NB4 (cell line): ENCODE measurements around the gene GALNT2.
A peak's percentile ranks its signal among the peaks of the same experiment; 100 is the strongest.

Experiments used
- DNase-seq: peaks from one replicate; pipeline ENCODE4 v3.0.0; 2010; ENCODE audit warnings: low read depth
- H3K4me3 ChIP-seq: one replicate; pipeline ENCODE4 v1.5.1; 2011; ENCODE audit warnings: mild to moderate bottlenecking, low read depth, low read length, moderate library complexity
- MYC ChIP-seq: IDR thresholded peaks from 2 replicates; pipeline ENCODE4 v1.6.1; 2011; ENCODE audit warnings: low read depth, low read length
- POLR2A ChIP-seq: IDR thresholded peaks from 2 replicates; pipeline ENCODE4 v1.6.1; 2011; ENCODE audit warnings: mild to moderate bottlenecking; ENCODE audit not compliant: insufficient read length; ENCODE audit errors: extremely low read depth
- TF ChIP-seq, protein P1 (sequence below): IDR thresholded peaks from 2 replicates; pipeline ENCODE4 v1.6.1; 2011; ENCODE audit warnings: low read depth, low read length
- TF ChIP-seq, protein P2 (sequence below): IDR thresholded peaks from one replicate; pipeline ENCODE4 v1.5.1; 2012; ENCODE audit warnings: low read depth, low read length

GALNT2 gene

DNA sequence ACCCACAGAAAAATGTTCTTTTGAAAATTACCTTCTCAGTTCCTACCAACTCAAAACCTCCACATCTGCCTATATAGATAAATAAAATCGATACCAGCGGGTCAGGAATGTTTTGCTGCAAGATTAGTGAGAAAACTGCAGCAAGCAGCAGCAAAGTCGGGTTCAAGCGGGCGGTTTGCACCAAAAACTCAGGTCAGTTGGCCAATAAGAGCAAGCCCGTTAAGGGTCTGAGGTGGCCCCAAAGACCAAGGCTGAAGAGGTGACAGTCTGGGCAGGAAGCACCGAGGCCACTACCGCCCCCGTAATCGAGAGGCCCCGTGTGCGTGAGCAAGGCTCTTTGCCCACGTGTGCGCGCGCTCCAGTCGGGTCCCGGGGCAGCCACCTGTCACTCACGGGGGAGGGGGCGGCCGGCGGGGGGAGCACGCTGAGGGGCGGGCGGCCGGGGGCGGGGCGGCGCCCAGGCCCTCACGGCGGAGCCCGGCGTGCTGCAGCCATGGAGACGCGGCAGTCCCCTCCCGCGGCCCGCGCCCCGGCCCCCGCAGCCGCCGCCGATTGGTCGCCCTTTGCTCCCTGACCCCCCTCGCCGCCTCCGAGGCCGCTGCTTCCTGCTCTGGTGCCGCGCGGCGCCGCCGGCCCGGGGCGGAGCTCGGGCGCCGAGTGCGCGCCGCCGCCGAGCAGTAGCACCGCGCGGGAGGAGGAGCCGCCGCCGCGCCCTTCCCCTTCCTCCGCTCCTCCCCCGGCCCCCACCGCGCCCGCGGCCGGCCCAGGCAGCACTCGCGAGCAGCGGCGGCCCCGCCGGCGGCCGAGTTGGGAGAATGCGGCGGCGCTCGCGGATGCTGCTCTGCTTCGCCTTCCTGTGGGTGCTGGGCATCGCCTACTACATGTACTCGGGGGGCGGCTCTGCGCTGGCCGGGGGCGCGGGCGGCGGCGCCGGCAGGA lies at the start of gene GALNT2:
Gene GALNT2, plus strand, starts transcription at position 773 of the 939 bp plus-strand sequence. Its CDS starts 43 bp downstream, at position 816.
- peak within 1 kb of the TSS; percentile 81 for H3K4me3 ChIP-seq
- TF ChIP-seq, protein P1, sequence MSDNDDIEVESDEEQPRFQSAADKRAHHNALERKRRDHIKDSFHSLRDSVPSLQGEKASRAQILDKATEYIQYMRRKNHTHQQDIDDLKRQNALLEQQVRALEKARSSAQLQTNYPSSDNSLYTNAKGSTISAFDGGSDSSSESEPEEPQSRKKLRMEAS: peak; percentile 94
- TF ChIP-seq MYC: peak; percentile 86
- TF ChIP-seq POLR2A: peak; percentile 62
- TF ChIP-seq, protein P2, sequence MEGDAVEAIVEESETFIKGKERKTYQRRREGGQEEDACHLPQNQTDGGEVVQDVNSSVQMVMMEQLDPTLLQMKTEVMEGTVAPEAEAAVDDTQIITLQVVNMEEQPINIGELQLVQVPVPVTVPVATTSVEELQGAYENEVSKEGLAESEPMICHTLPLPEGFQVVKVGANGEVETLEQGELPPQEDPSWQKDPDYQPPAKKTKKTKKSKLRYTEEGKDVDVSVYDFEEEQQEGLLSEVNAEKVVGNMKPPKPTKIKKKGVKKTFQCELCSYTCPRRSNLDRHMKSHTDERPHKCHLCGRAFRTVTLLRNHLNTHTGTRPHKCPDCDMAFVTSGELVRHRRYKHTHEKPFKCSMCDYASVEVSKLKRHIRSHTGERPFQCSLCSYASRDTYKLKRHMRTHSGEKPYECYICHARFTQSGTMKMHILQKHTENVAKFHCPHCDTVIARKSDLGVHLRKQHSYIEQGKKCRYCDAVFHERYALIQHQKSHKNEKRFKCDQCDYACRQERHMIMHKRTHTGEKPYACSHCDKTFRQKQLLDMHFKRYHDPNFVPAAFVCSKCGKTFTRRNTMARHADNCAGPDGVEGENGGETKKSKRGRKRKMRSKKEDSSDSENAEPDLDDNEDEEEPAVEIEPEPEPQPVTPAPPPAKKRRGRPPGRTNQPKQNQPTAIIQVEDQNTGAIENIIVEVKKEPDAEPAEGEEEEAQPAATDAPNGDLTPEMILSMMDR: no peak
- DNase-seq: peak; percentile 95

DNA sequence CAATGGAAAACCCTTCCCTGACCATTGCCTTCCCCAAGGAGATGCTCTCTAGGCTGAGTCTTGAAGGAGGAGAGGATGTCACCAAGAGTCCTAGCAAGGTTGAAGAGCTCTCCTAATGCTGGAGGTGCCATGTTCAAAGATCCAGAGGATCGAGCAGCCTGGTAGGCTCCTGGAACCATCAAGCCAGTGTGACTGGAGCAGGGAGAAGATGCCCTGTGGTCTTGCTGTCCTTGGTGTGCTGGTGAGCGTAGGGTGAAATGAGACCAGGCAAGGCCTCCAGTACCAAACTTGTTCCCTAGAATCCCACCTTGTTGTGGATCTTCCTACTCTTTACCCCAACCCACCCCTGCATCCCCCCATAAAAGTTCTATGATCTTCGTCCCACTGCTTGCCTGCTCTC lies 46.6 kb upstream of the GALNT2 start:
- no peak overlapping the region for H3K4me3 ChIP-seq
- no peak for TF ChIP-seq MYC
- TF ChIP-seq, protein P2: no peak
- no peak for TF ChIP-seq POLR2A
- TF ChIP-seq, protein P1: no peak
- DNase-seq: no peak

DNA sequence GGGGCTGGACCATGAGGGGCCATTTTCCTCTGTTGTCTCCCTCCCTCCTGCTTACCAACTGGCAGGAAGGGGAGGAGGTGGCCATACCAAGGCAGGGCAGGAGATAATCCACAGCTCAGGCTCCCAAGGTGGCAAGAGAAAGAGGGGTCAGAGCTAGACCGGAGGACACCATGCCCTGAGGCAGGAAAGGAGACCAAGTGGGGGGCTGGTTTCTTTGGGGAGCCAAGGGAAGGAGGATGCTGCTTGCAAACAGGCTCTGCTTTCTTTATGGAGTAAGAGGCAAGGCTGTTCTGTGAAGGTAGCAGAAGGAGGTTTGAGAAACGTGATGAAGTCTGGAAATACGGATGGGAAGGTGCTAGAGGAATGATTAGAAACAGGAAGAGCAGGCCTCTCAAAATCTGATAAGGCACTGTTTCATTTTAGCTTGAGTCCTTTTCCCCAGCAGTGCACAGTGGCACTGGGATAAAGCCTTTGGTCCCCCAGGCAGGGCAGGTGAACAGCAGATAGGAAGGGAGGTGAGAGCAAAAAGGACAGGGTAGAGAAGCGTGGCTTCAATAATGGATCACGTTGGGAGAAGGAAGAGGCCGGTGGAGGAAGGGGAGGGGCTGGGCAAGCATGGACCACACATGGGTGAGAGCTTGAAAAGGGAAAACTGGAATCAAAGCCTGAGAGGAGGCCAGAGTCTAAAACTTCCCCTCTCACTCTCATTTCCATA lies 44.2 kb upstream of the GALNT2 start:
- TF ChIP-seq, protein P1: no peak
- no peak for TF ChIP-seq POLR2A
- TF ChIP-seq MYC: no peak
- TF ChIP-seq, protein P2: no peak

DNA sequence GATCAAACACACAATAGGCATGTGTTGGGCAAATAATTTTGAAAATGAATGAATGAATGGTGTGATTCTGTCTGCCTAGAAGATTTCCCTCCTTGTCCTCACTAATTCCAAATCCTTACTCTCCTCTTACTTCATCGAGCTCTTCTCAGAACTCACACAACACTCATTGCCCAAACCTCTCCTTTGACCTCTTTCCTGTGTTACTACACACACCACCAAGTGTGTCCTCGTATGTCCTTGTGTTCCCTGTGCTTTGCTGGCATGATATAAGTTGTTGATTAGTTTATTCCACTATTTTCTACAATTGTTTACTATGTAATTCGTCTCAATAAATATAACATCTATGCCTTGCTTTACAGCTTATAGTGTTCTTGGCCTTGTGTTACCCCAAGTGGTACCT lies 41.4 kb upstream of the GALNT2 start:
- DNase-seq: no peak
- no peak overlapping the region for H3K4me3 ChIP-seq
- TF ChIP-seq, protein P1: no peak
- TF ChIP-seq, protein P2: no peak
- no peak for TF ChIP-seq POLR2A
- TF ChIP-seq MYC: no peak

More for the DNA sequence above, 44.2 kb upstream of the GALNT2 start:
- H3K4me3 ChIP-seq: no peak overlapping the region
- DNase-seq: no peak

DNA sequence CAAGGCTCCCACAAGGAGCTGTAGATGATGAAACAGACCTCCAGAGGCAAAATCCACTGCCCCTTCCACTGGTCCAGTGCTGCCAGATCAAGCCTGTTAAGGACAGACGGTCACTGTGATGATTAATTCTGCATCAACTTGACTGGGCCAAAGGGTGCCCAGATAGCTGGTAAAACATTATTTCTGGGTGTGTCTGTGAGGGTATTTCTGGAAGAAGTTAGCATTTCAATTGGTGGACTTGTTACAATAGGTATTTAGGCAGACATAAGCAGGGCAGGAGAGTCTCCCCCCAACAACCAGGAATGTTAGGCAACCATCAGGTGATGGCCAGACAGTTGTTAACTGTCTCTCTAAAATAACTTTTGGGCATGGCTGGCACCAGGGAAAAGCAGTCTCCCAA lies 40.9 kb upstream of the GALNT2 start:
- TF ChIP-seq, protein P1: no peak
- no peak for TF ChIP-seq POLR2A
- TF ChIP-seq, protein P2: no peak
- TF ChIP-seq MYC: no peak
- no peak overlapping the region for H3K4me3 ChIP-seq
- DNase-seq: no peak
